ENCODE measurements around the gene MMP13. TPM values are rescaled to one million over a fixed set of nuclear protein-coding genes. Genes with fewer than 3 reads are reported as not detected.

The MMP13 gene
- total RNA-seq, 1 experiment from 2014 or later = 0.15 TPM

- Histone ChIP-seq H3K27ac (ENCODE audit: low read length) (no peak overlapping the region), H3K36me3 (ENCODE audit: control insufficient read depth, insufficient read depth, low read length) (no peaks in the 10 kb centered on the region), H3K27me3 (ENCODE audit: control insufficient read depth, insufficient read depth, low read length) (peaks cover 26% of the 10 kb centered on the region), H3K9me3 (ENCODE audit: control insufficient read depth, insufficient read depth, low read depth, low read length) (no peaks in the 10 kb centered on the region), H3K4me1 (ENCODE audit: control insufficient read depth, insufficient read depth, low read length) (no peaks in the 10 kb centered on the region), H3K4me3 (ENCODE audit: low read depth in 2 of 2, low read length in 2 of 2) (no peak overlapping the region)
- POLR2A ChIA-PET = no interaction called here
- BruUV-seq (replicated peaks) = no TSS peak
- CTCF ChIA-PET = no interaction called here
- intact Hi-C loops (cut with micrococcal nuclease; ENCODE audit: unreplicated experiment) = no loop called here
- ATAC-seq (no peak), DNase-seq (ENCODE audit: low read depth, low spot score) (no peak)
- TF ChIP-seq POLR2AphosphoS5 (IDR thresholded peaks at IDR 0.05; ENCODE audit: low read depth, low read length) (no peak), TCF7L2 (IDR thresholded peaks at IDR 0.05; ENCODE audit: low read depth, low read length) (no peak), SIN3A (IDR thresholded peaks at IDR 0.05; ENCODE audit: borderline replicate concordance, insufficient read depth, low read depth, low read length) (no peak), CTCF (IDR thresholded peaks at IDR 0.05) (no peak), REST (IDR thresholded peaks at IDR 0.05; ENCODE audit: insufficient read depth in 1 of 2, low read depth in 2 of 2, low read length in 1 of 2) (no peak)
- in situ Hi-C loops (cut with HindIII; ENCODE audit: low pct_unique_long_range_greater_than_20kb, low sequenced_read_pairs) = no loop called here
Measured at GRCh38 chr11:102929166-102929565, 26.4 kb downstream of the MMP13 start.

DNA sequence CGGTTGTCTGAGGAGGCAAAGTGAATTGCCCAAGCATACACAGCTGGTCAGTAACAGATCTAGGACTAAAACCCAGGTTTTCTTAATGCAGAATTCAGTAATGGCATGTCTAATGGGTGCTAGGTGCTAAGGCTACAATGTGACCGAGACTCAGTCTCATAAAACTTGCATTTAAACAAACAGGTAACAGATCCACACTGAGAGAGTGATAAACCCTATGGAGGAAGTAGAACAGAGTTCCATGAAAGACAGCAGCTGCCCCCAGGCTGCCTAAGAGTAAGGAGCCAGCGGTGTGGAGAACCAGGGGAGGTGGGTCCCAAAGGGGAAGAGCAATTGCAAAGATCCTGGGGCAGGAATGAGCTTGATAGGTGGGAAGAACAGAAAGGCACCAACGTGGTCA, 27.3 kb downstream of the MMP13 start:
- POLR2A ChIA-PET = no interaction called here
- Histone ChIP-seq H3K36me3 (ENCODE audit: control insufficient read depth, insufficient read depth, low read length) (no peaks in the 10 kb centered on the region), H3K4me3 (ENCODE audit: low read depth in 2 of 2, low read length in 2 of 2) (no peak overlapping the region), H3K27ac (ENCODE audit: low read length) (no peak overlapping the region), H3K9me3 (ENCODE audit: control insufficient read depth, insufficient read depth, low read depth, low read length) (no peaks in the 10 kb centered on the region), H3K27me3 (ENCODE audit: control insufficient read depth, insufficient read depth, low read length) (peaks cover 26% of the 10 kb centered on the region), H3K4me1 (ENCODE audit: control insufficient read depth, insufficient read depth, low read length) (no peaks in the 10 kb centered on the region)
- CTCF ChIA-PET = no interaction called here
- in situ Hi-C loops (cut with HindIII; ENCODE audit: low pct_unique_long_range_greater_than_20kb, low sequenced_read_pairs) (no loop called here), intact Hi-C loops (cut with micrococcal nuclease; ENCODE audit: unreplicated experiment) (no loop called here)
- no peak for TF ChIP-seq POLR2AphosphoS5 (IDR thresholded peaks at IDR 0.05; ENCODE audit: low read depth, low read length)
- DNase-seq (ENCODE audit: low read depth, low spot score) (no peak), ATAC-seq (no peak)
- BruUV-seq (replicated peaks) = no TSS peak

DNA sequence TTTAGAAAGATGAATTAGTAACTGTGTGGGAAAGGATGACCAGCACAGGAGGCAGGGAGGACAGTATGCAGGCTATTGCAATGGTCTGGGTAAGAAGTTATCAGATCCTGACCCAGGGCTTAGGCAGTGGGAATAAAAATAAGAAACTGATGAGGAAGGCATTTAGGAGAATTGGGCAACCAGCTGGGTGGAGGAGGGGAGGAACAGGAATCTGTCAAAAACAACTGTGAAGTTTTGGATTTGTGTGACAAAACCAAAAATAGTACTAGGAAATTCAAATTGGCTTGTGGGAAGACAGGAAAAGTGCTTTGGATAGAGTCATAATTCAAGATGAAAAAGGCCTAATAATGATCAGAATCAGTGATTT, 27.9 kb downstream of the MMP13 start:
- Histone ChIP-seq H3K27me3 (ENCODE audit: control insufficient read depth, insufficient read depth, low read length) (peaks cover 26% of the 10 kb centered on the region), H3K27ac (ENCODE audit: low read length) (no peak overlapping the region), H3K4me1 (ENCODE audit: control insufficient read depth, insufficient read depth, low read length) (no peaks in the 10 kb centered on the region), H3K9me3 (ENCODE audit: control insufficient read depth, insufficient read depth, low read depth, low read length) (no peaks in the 10 kb centered on the region), H3K4me3 (ENCODE audit: low read depth in 2 of 2, low read length in 2 of 2) (no peak overlapping the region), H3K36me3 (ENCODE audit: control insufficient read depth, insufficient read depth, low read length) (no peaks in the 10 kb centered on the region)
- intact Hi-C loops (cut with micrococcal nuclease; ENCODE audit: unreplicated experiment) = no loop called here
- in situ Hi-C loops (cut with HindIII; ENCODE audit: low pct_unique_long_range_greater_than_20kb, low sequenced_read_pairs) = no loop called here
- no peak for ATAC-seq
- BruUV-seq (replicated peaks) = no TSS peak
- ChIA-PET POLR2A (no interaction called here), CTCF (no interaction called here)
- TF ChIP-seq SIN3A (IDR thresholded peaks at IDR 0.05; ENCODE audit: borderline replicate concordance, insufficient read depth, low read depth, low read length) (no peak), TCF7L2 (IDR thresholded peaks at IDR 0.05; ENCODE audit: low read depth, low read length) (no peak), CTCF (IDR thresholded peaks at IDR 0.05) (no peak), REST (IDR thresholded peaks at IDR 0.05; ENCODE audit: insufficient read depth in 1 of 2, low read depth in 2 of 2, low read length in 1 of 2) (no peak), POLR2AphosphoS5 (IDR thresholded peaks at IDR 0.05; ENCODE audit: low read depth, low read length) (no peak)
- DNase-seq (ENCODE audit: low read depth, low spot score) = no peak
